MM.1S (cell line): Measurements from ENCODE around the gene NCCRP1.

Source experiments
- EZH2 ChIP-seq: fragments of 300-600 bp; sonication (generic); optimal IDR thresholded peaks from 2 replicates; pipeline ENCODE3; 2017; ENCODE audit warnings: low read depth, mild to moderate bottlenecking, antibody characterized with exemption, low read length, mixed read lengths
- EZH2phosphoT487 ChIP-seq: fragments of 300-600 bp; sonication (generic); IDR thresholded peaks from 2 replicates; pipeline ENCODE4 v1.6.1; 2018; ENCODE audit warnings: antibody characterized with exemption, low read length
- TF ChIP-seq, protein P1 (sequence below): fragments of 300-600 bp; sonication (generic); IDR thresholded peaks from 2 replicates; pipeline ENCODE4 v1.5.1; 2016; ENCODE audit warnings: antibody characterized with exemption, low read length, mixed read lengths

DNA sequence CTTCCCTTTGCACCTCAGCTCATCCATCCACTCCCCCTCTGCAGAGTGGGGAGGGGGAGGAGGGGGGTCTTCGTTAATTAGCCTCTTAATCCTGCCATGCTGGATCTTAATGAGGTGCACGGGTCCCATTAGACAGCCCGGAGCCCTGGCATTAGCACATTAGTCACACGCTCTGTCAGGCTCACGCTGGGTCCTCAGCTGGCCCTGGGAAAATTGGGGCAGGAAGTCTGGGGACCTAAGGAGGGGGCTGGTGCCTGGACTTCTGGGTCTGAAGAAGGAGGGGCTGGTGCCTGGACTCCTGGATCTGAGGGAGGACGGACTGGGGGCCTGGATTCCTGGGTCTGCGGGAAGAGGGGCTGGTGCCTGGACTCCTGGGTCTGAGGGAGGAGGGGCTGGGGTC is 444 bp upstream of the NCCRP1 start:
- TF ChIP-seq EZH2phosphoT487, result no peak
- TF ChIP-seq, protein P1, sequence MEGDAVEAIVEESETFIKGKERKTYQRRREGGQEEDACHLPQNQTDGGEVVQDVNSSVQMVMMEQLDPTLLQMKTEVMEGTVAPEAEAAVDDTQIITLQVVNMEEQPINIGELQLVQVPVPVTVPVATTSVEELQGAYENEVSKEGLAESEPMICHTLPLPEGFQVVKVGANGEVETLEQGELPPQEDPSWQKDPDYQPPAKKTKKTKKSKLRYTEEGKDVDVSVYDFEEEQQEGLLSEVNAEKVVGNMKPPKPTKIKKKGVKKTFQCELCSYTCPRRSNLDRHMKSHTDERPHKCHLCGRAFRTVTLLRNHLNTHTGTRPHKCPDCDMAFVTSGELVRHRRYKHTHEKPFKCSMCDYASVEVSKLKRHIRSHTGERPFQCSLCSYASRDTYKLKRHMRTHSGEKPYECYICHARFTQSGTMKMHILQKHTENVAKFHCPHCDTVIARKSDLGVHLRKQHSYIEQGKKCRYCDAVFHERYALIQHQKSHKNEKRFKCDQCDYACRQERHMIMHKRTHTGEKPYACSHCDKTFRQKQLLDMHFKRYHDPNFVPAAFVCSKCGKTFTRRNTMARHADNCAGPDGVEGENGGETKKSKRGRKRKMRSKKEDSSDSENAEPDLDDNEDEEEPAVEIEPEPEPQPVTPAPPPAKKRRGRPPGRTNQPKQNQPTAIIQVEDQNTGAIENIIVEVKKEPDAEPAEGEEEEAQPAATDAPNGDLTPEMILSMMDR, result no peak
- no peak for TF ChIP-seq EZH2
